HG03095 (cell line): Measurements from ENCODE around the gene CACNG4.
"Not testable (repeated sequence)": the region's sequence is repeated elsewhere in the genome, so short reads cannot be mapped to it uniquely, and the experiment has no call there.

Experiments
- ATAC-seq: cut with Tn5 transposase; IDR thresholded peaks from one replicate; pipeline ENCODE4 v1.9.1; 2021; ENCODE audit warnings: moderate library complexity; ENCODE audit not compliant: unreplicated experiment

CACNG4 gene

DNA sequence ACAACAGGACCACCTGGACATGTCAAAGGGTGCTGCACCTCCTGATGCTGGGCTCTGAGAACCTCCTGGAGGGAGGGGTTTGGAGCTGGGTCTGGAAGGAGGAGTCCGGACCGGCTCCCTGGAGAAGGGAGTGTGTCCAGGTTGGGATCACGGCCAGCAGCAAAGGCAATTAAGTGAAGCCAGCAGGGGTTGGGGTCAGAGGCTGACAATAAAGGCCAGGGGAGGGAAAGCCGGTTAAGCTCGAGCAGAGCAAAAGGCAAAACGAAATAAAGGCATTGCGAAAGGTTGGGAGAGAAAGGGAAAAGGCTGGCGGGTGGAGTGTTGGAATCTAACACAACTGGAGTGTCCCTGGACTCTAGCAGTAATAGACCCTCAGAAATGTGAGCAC lies 992 bp upstream of the CACNG4 start:
- no peak for ATAC-seq

- no peak for ATAC-seq
Observed at GRCh38 chr17:66964930-66965800, 658 bp downstream of the CACNG4 start.

GRCh38 chr17:66965801-66966262 lies 1.3 kb downstream of the CACNG4 start:
- no peak for ATAC-seq

GRCh38 chr17:66966298-66966697 lies 1.8 kb downstream of the CACNG4 start:
- ATAC-seq: no peak

GRCh38 chr17:66966704-66967418 lies 2.4 kb downstream of the CACNG4 start:
- no peak for ATAC-seq

DNA sequence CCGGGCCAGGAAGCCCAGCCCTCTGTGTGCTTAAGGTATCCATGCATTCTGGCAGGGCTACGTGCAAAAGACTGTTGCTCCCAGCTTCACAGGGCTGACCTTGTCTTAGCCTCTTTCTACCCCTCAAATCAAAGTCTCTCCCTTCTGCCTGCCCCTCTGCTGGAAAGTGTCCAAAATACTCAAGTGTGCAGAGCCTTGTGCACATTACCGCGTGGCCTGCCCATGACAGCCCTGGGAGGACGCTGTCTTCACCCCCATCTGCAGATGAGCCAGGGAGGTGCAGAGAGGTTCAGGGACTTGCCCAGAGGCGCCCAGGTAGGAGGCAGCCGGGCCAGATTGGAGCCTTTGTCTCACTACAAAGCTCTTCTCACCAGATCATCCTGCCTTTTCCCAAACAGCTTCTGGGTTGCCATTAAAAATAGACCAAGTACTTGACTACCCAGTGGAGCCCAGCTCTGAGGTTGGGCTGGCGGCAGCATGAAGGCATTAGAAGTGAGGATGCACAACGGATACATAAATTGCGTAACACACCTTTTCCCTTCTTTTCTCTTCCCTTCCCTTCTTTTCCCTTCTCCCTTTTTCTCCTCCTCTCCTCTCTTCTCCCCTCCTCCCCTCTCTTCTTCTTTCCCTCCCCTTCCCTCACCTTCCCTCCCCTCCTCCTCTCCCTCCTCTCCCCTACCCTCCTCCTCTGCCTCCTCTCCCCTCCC lies 3.5 kb downstream of the CACNG4 start:
- no peak for ATAC-seq

DNA sequence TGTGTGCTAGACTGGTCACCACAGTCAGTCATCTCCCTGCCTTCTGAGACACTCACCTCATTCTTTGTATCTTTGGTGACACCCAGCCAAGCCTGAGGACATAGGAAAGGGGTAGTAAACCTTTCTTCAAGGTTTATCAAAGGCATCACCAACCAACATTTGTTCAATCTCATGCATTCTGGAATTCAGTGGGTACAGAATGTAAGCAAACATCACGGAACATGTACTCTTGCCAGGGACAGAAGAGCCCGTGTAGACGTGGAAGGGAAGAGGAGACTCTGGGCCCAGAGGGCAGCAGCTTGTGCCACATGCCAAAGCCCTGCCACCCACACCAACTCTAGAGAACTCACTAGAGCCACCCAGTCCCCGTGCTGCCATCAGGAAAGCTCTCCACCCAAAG lies 4.4 kb downstream of the CACNG4 start:
- no peak for ATAC-seq

GRCh38 chr17:66970140-66970539 lies 5.6 kb downstream of the CACNG4 start:
- no peak for ATAC-seq

DNA sequence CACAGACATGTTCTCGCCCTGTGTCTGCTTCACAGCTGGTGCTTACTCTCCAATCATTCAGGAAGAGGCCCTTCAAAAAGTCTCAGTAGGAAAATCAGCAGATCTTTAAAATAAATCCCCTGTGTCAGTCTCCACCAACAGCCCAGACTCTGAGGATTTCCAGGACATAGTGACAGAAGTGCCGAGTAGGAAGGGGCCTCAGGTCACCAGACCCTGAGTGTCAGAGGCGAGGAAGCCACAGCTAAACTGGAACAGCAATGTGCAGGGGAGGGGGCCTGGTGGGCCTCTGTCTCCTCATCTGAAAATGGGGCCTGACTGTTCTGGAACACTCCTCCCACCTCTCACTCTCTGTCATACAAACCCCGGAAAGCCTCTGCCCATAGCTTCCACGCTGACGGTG lies 6.3 kb downstream of the CACNG4 start:
- no peak for ATAC-seq

- ATAC-seq: no peak
Observed at GRCh38 chr17:66971264-66971663, 6.8 kb downstream of the CACNG4 start.

GRCh38 chr17:66971730-66972441 lies 7.4 kb downstream of the CACNG4 start:
- ATAC-seq: no peak

GRCh38 chr17:66972442-66972830 lies 7.9 kb downstream of the CACNG4 start:
- not testable (repeated sequence) for ATAC-seq

- ATAC-seq: no peak
Observed at GRCh38 chr17:66975188-66975587, 10.7 kb downstream of the CACNG4 start.

GRCh38 chr17:66975614-66976378 lies 11.3 kb downstream of the CACNG4 start:
- no peak for ATAC-seq

DNA sequence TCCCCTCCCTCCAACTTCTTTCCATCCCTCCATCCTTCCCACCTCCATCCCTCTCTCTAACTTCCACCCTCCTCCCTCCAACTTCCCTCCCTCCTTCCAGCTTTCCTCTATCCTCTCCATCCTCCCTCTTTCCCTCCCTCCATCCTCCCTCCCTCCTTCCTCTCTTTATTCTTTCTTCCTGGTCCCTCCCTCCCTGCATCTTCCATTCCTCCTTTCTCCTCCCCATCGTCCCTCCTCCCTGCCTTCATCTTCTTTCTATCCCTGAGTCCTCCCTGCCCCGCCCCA lies 11.8 kb downstream of the CACNG4 start:
- ATAC-seq: no peak

GRCh38 chr17:66976781-66977201 lies 12.3 kb downstream of the CACNG4 start:
- no peak for ATAC-seq

DNA sequence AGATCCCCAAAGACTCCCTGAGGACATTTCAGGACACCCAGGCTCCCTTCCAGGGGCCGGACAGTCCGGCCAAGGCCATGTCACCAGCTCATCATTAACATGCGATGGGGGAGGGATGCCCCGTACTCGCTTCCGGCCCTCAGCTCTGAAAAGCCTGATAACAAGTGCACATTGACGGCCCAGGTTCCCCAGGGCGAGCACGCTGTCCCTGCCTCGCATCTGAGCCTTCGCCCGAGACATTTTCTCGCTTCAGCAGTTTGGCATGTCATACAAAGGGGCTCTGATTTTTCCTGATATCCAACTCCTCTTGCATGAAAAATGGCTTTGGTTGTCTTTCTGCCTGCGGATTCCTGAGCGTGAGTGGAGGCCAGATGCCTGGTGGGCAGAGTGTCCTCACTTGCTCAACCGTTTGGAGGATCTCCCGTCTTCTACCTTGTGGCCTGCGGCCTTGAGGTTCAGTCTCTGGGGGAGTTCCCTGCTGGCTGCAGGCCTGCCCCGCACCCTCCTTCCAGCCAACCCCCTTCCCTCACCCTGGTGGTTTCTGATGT lies 14.1 kb downstream of the CACNG4 start:
- no peak for ATAC-seq

GRCh38 chr17:66980896-66981295 lies 16.4 kb downstream of the CACNG4 start:
- ATAC-seq: no peak

DNA sequence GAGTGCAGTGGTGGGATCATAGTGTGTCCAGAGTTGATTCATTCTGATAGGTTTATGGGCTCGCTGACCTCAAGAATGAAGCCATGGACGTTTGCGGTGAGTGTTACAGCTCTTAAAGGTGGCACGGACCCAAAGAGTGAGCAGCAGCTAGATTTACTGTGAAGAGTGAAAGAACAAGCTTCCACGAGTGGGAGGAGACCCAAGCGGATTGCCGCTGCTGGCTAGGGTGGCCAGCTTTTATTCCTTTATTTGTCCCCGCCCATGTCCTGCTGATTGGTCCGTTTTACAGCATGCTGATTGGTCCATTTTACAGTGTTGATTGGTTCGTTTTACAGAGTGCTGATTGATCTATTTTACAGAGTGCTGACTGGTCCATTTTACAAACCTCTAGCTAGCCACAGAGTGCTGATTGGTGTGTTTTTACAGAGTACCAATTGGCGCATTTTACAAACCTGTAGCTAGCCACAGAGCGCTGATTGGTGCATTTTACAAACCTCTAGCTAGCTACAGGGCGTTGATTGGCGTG lies 17.5 kb downstream of the CACNG4 start:
- ATAC-seq: no peak
